Fibroblast of lung (primary cell): ENCODE measurements around the gene ENTPD6. TPM values are rescaled to one million over a fixed set of nuclear protein-coding genes. Genes with fewer than 3 reads are reported as not detected.

Source experiments
- DNase-seq, 2 donors: peaks; one replicate each; pipeline versions ENCODE4 v3.0.0 to v3.0.0-alpha.2; 2010; ENCODE audit warnings: low read depth in 2 of 2
- H2AFZ ChIP-seq: 2 replicates; pipeline ENCODE4 v1.5.1; 2012; ENCODE audit warnings: low read length, control low read depth, inconsistent platforms
- H3K27ac ChIP-seq: 2 replicates; pipeline ENCODE4 v1.5.1; 2011; ENCODE audit warnings: low read length, control low read depth; ENCODE audit not compliant: insufficient read depth
- H3K27me3 ChIP-seq: 2 replicates; pipeline ENCODE4 v1.5.1; 2011; ENCODE audit warnings: mild to moderate bottlenecking, low read length; ENCODE audit not compliant: control insufficient read depth, insufficient read depth
- H3K36me3 ChIP-seq: 2 replicates; pipeline ENCODE4 v1.5.1; 2011; ENCODE audit warnings: low read length; ENCODE audit not compliant: control insufficient read depth, insufficient read depth
- H3K4me1 ChIP-seq: 2 replicates; pipeline ENCODE4 v1.5.1; 2011; ENCODE audit warnings: low read length; ENCODE audit not compliant: control insufficient read depth, insufficient read depth; ENCODE audit errors: extremely low read depth
- H3K4me2 ChIP-seq: 2 replicates; pipeline ENCODE4 v1.5.1; 2011; ENCODE audit warnings: low read length, control low read depth; ENCODE audit not compliant: insufficient read depth; ENCODE audit errors: extremely low read depth
- H3K4me3 ChIP-seq, 4 experiments: fragments of 200-600 bp in 1 of 4; sonication (generic) in 1 of 4; replicated peaks in 1 of 4; 2 replicates each; pipeline ENCODE4 v1.5.1; 2011 to 2016; ENCODE audit warnings: low read length in 4 of 4, low read depth in 3 of 4, mild to moderate bottlenecking in 3 of 4, control low read depth in 2 of 4, inconsistent platforms in 1 of 4, mixed read lengths in 1 of 4; ENCODE audit not compliant: insufficient read depth in 1 of 4; ENCODE audit errors: control extremely low read depth in 1 of 4
- H3K79me2 ChIP-seq: 2 replicates; pipeline ENCODE4 v1.5.1; 2012; ENCODE audit warnings: mild to moderate bottlenecking, low read length, inconsistent platforms; ENCODE audit not compliant: control insufficient read depth, insufficient read depth
- H3K9ac ChIP-seq: 2 replicates; pipeline ENCODE4 v1.5.1; 2011; ENCODE audit warnings: mild to moderate bottlenecking, low read length, control low read depth; ENCODE audit not compliant: insufficient read depth
- H3K9me3 ChIP-seq: 2 replicates; pipeline ENCODE4 v1.5.1; 2012; ENCODE audit warnings: low read depth, low read length; ENCODE audit not compliant: control insufficient read depth, insufficient read depth
- H4K20me1 ChIP-seq: 2 replicates; pipeline ENCODE4 v1.5.1; 2011; ENCODE audit warnings: low read length; ENCODE audit not compliant: control insufficient read depth, insufficient read depth; ENCODE audit errors: extremely low read depth
- EZH2 ChIP-seq: IDR thresholded peaks from 2 replicates; pipeline ENCODE4 v1.5.1; 2012; ENCODE audit warnings: low read length, control low read depth, mild to moderate bottlenecking; ENCODE audit errors: missing control alignments
- polyA plus RNA-seq, 2 donors: library from polyadenylated mRNA; depleted of rRNA in 1 of 2; stranded (reverse) in 1 of 2; unstranded in 1 of 2; fragments of >200 nt; gene quantifications; 2 replicates each; pipeline ENCODE4 v1.2.1, GENCODE V29; 2011 to 2012; ENCODE audit warnings: missing spikeins in 1 of 2
- total RNA-seq: library from RNA; depleted of rRNA; stranded (reverse); fragments of >200 nt; gene quantifications from 2 replicates; pipeline ENCODE4 v1.2.1, GENCODE V29; 2014
- TF ChIP-seq, protein P1 (sequence below), 2 donors: IDR thresholded peaks in 1 of 2; conservative IDR thresholded peaks in 1 of 2; 1 replicate in 1 of 2; 2 replicates in 1 of 2; pipeline ENCODE4 v1.5.1; 2011 to 2012; ENCODE audit warnings: low read length in 2 of 2, control low read depth in 1 of 2, inconsistent platforms in 1 of 2, low read depth in 1 of 2, mild to moderate bottlenecking in 1 of 2

Gene ENTPD6
- total and polyA plus RNA-seq, 2 donors (not counting 1 experiment from before 2014, with no cell fraction given): 45.7 to 56.5 TPM

DNA sequence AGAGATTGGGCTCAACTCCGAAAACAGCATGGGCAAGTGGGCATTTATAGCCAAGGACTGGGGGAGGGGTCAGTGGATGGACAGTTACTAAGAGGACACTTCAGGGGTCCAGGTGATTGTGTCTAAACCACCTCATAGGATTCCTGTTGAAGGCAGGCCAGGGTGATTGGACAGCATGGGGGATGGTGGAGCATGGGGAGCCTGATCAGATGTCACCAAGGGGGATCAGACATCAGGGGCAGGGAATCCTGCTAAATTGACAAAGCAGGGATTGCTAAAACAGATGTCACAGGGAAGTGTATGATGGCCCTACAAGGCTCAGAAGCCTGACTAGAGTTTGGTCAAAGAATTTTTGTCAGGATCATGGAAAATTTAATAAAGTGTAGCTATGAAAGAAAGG lies 49.9 kb downstream of the ENTPD6 start:
- peaks cover 4% of the 10 kb centered on the region for H3K4me1 ChIP-seq
- H3K36me3 ChIP-seq: no peaks in the 10 kb centered on the region
- no peaks in the 10 kb centered on the region for H3K27me3 ChIP-seq
- no peak overlapping the region for H3K9ac ChIP-seq
- H3K4me2 ChIP-seq: no peak overlapping the region
- H3K27ac ChIP-seq: no peak overlapping the region
- no peaks in the 10 kb centered on the region for H3K9me3 ChIP-seq
- no peak overlapping the region for H3K4me3 ChIP-seq
- TF ChIP-seq EZH2: no peak
- TF ChIP-seq, protein P1, sequence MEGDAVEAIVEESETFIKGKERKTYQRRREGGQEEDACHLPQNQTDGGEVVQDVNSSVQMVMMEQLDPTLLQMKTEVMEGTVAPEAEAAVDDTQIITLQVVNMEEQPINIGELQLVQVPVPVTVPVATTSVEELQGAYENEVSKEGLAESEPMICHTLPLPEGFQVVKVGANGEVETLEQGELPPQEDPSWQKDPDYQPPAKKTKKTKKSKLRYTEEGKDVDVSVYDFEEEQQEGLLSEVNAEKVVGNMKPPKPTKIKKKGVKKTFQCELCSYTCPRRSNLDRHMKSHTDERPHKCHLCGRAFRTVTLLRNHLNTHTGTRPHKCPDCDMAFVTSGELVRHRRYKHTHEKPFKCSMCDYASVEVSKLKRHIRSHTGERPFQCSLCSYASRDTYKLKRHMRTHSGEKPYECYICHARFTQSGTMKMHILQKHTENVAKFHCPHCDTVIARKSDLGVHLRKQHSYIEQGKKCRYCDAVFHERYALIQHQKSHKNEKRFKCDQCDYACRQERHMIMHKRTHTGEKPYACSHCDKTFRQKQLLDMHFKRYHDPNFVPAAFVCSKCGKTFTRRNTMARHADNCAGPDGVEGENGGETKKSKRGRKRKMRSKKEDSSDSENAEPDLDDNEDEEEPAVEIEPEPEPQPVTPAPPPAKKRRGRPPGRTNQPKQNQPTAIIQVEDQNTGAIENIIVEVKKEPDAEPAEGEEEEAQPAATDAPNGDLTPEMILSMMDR (conservative IDR thresholded peaks at IDR 0.05 in 1 of 2, IDR thresholded peaks at IDR 0.05 in 1 of 2; ENCODE audit: low read depth in 1 of 2, low read length in 2 of 2): no peak
- DNase-seq: no peak
- no peaks in the 10 kb centered on the region for H4K20me1 ChIP-seq
- H2AFZ ChIP-seq: no peak overlapping the region
- peaks cover 23% of the 10 kb centered on the region for H3K79me2 ChIP-seq

DNA sequence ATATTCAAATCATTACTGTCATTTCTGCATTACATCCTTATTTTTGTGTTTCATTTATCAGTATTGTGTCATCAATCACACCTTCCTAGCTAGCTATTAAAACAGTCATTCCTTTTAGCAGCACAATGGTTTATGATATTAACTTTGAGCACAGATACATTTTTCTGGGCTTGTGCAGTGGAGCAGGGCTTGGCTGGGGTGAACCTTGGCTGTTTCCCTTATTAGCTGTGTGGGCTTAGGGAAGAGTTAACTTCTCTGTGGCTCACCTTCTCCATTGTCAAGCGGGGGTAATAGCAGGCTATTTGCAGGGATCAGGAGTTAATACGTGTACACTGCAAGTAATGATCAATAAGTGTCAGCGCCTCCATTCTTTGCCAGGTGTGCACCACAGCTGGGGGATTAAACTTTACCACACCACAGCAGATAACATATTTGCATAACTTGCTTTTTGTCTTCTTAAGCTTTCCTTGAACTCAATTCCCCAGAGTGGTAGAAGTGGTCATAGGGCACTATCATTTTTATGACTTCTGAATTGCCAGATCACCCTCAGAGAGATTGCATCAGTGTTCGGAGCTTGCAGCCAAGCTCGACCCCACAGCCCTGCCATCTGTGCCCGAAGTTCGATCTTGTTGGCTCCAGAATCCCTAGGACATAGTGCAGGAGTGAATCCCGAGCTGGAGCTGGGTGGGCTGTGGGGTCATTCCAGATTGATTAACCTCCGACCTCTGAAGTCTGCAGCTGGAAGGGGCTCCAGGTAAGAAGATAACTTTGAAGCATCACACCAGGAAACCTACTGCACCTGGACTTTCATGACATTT lies 50.9 kb downstream of the ENTPD6 start:
- Histone ChIP-seq H3K79me2 (peaks cover 32% of the 10 kb centered on the region), H3K4me2 (peak overlapping the region; percentile 64), H3K27ac (no peak overlapping the region), H2AFZ (no peak overlapping the region), H3K36me3 (peaks cover 2% of the 10 kb centered on the region), H3K9me3 (no peaks in the 10 kb centered on the region), H3K4me3 (peak overlapping the region in 1 of 4 experiments; percentile 59), H4K20me1 (no peaks in the 10 kb centered on the region), H3K27me3 (no peaks in the 10 kb centered on the region), H3K4me1 (peaks cover 6% of the 10 kb centered on the region), H3K9ac (no peak overlapping the region)
- TF ChIP-seq EZH2: no peak
- TF ChIP-seq, protein P1 (conservative IDR thresholded peaks at IDR 0.05 in 1 of 2, IDR thresholded peaks at IDR 0.05 in 1 of 2; ENCODE audit: low read depth in 1 of 2, low read length in 2 of 2): no peak
- peak in 1 of 2 donors; percentile 53 for DNase-seq

GRCh38 chr20:25247000-25247517 lies 51.5 kb downstream of the ENTPD6 start:
- peaks cover 2% of the 10 kb centered on the region for H3K36me3 ChIP-seq
- peak; percentile 56 to 78 for DNase-seq
- peak overlapping the region; percentile 64 for H3K4me2 ChIP-seq
- H3K9me3 ChIP-seq: no peaks in the 10 kb centered on the region
- no peaks in the 10 kb centered on the region for H3K27me3 ChIP-seq
- no peaks in the 10 kb centered on the region for H4K20me1 ChIP-seq
- H3K9ac ChIP-seq: peak overlapping the region; percentile 70
- H3K4me3 ChIP-seq: peak overlapping the region; percentile 52 to 70 (median 58)
- H3K79me2 ChIP-seq: peaks cover 38% of the 10 kb centered on the region
- TF ChIP-seq EZH2: no peak
- TF ChIP-seq, protein P1 (conservative IDR thresholded peaks at IDR 0.05 in 1 of 2, IDR thresholded peaks at IDR 0.05 in 1 of 2; ENCODE audit: low read depth in 1 of 2, low read length in 2 of 2): peak; percentile 45 to 74
- H3K4me1 ChIP-seq: peaks cover 6% of the 10 kb centered on the region
- H2AFZ ChIP-seq: peak overlapping the region; percentile 19
- H3K27ac ChIP-seq: peak overlapping the region; percentile 50
